Dedifferentiated amniotic fluid mesenchymal stem cell (primary cell): ENCODE measurements around the gene KLHL12.
A peak's percentile ranks its signal among the peaks of the same experiment; 100 is the strongest.

Experiments used
- DNase-seq: peaks from one replicate; pipeline ENCODE4 v3.0.0-alpha.2; 2016; ENCODE audit errors: extremely low spot score

The KLHL12 gene

DNA sequence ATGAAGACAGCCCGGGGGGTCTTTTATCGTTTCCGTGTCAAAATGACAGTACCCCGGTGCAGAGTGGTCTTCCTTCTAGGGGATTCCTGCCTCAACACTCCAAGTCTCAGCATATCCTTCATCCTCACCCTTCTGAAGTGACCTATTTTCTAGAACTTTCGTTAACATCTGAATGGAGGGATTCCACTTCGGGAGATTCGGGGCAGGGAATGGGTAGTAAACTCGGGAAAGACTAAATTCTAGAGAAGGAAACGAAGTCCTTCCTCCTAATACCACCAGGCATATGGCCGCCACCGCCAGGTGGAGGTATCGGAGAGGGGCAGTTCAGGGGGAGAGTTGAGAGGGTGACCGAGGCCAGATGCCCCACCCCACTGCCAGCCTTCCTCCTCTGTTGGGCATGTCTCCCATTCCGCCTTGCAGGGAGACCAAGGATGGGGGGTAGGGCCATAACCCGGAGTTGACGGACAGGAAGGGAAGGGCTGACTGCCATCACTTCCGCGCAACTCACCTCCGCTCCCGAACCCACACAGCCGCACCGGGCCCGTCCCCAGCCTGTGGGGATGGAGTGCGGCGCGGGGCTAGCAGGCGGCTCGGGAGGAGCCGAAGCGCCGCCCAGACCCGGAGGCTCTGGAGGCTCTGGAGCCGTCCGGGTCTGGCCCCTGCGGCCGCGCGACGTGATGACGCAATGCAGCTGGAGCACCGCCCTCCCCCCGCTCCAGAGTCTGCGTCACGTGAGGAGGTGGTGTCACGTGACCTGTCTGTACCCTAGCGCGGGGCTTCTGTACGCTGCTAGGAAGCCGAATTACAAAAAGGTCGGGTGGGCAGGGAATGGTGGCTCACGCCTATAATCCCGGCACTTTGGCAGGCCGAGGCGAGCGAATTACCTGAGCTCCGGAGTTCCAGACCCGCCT lies at the start of gene KLHL12:
TSS of gene KLHL12 (minus strand) at position 654 of the 911 bp plus-strand sequence. CDS start 2,072 bp downstream, outside the sequence.
- peak; percentile 93 for DNase-seq

DNA sequence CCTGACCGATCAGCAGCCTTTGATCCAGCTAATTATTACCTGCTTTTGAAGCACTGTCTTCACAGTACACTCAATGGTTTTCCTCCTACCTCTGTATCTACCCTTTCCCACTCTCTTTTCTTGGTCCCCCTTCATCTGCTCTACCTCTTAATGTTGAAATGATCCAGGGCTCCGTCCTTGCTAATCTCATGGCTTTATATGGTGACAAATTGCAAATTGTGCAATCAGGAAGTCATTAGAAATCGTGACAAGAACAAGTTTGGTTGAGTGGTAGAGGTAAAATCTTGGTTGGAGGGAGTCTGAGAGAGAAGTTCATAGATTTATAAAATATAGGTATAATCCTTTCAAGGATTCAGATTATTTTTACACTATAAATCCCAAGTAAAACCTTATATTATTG lies 49.6 kb upstream of the KLHL12 start:
- no peak for DNase-seq

DNA sequence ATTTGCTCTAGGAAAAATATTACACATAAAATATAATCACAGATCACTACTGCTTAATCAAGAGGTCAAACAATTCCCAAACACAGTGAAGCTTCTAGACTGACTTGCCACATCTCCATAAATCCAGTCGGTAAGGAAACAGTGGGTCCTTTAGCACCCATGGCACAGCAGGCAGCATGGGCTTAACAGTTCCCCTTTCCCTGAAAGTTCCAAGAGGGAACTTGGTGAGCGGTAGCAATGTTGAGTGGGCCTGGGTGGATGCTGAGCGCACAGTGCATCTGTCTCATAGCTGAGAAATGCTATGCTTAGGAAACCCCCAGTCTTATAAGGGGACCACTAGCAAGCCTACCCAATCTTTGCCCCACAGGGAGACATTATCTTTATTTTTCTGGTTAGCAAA lies 47.8 kb upstream of the KLHL12 start:
- no peak for DNase-seq

DNA sequence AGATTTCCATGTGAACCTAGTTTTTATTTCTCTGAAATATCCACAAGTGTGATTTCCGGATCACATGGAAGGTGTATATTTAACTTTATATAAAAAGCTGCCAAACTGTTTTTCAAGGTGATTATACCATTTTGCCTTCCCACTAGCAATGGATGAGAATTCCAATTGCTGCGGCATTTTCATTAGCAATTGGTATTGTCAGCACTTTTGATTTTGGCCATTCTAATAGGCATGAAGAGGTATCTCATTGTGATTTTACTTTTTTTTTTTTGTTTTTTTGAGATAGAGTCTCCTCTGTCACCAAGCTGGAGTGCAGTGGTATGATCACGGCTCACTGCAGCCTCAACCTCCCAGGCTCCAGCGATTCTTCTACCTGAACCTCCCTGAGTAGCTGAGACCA lies 45.0 kb upstream of the KLHL12 start:
- no peak for DNase-seq

DNA sequence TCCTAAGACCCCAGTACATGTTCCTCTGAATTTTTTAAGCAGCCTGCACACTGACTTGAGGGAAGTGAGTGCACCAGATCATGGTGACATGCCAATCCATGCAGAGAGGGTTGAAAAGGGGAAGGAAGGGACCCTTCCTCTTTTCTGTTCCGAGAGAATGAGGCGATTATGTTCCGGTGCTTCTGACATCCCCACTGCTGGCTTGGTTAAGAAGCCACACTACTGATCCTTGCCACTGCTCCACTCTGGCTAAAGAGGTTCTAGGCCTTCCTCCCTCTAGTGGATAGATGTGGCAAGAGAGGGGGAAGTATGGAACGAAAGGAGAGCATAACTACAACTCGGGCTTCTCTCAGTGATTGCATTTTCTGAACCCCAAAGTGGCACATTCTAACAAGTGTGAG lies 41.9 kb upstream of the KLHL12 start:
- peak; percentile 36 for DNase-seq

- no peak for DNase-seq
Observed at GRCh38 chr1:202968351-202968750, 41.3 kb upstream of the KLHL12 start.

DNA sequence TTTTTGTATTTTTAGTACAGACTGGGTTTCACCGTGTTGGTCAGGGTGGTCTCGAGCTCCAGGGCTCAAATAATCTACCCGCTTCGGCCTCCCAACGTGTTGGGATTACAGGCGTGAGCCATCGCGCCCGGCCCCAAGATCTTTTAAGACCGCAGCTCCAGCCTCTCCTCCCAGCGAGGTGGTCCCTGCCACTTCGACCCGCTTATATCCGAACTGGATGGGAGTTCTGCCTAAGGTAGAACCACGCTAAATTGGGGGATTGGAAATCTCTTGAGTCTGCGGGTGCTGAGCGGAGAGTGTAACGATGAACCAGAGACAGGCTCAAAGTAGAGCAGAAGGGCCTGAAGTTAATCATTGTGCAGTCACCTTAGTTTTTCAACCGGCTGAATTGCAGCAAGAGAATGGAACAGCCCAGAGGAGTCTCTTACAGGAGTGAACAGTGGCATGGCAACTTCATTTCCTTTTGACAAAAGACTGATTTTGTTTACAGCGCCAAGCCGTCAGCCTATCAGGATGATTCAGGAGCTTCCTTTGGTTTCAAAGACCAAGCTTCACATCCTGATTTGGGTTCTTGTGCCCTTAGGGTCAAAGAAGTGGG lies 40.7 kb upstream of the KLHL12 start:
- DNase-seq: no peak

DNA sequence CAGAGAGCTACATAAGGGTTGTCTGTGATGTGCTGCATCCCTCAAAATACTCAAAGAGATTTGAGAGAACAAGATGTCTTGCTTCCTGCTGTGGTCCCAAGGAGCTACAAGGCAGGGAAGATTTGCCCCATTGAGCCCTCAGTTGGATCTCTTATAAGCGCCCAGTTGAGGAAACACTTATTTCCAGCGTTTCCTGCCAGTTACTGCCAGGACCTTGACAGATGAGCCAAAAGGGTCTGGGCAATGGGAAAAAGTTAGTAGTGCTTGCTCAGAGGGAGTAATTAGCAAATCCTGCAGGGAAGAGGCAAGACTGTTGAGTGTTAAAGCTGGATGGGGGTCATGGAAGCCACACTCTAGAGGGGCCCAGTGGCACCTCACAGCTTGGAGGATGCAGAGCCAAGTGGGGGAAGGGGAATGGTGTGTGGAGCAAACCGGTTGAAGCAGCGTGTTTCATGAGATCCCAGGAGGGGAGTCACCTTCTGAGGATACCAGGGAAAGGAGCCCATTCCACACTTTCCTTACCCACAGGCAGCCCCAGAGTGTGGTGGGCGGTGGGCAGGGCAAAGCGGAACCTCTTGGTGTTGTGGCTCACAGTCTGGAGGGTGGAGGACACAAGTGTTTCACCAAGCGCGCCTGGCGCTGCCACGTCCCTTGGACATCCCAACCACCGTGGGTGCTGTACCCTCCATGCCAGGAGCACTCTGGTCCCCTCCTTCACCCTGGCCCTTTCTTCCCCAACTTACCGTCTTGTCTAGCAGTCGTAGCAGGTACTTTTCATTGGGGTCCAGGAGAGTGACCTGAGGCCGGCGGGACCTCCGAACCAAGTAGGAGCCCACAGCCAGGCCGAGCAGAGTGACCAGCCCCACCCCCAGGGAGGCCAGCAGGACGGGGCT lies 39.2 kb upstream of the KLHL12 start:
- no peak for DNase-seq

DNA sequence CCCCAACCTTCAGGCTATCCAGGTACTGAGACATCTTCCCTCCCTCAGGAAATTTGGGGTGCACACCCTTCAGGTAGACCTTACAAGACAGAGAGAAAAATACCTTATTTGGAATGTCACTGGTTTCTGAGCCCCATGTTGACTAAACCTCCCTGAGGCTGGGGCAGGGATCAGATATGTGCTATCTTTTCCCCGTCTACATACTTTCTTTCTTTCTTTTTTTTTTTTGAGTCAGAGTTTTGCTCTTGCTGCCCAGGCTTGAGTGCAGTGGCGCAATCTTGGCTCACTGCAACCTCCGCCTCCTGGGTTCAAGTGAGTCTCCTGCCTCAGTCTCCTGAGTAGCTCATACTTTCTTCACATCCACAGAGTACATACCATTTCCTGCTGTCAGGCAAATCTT lies 38.4 kb upstream of the KLHL12 start:
- no peak for DNase-seq

DNA sequence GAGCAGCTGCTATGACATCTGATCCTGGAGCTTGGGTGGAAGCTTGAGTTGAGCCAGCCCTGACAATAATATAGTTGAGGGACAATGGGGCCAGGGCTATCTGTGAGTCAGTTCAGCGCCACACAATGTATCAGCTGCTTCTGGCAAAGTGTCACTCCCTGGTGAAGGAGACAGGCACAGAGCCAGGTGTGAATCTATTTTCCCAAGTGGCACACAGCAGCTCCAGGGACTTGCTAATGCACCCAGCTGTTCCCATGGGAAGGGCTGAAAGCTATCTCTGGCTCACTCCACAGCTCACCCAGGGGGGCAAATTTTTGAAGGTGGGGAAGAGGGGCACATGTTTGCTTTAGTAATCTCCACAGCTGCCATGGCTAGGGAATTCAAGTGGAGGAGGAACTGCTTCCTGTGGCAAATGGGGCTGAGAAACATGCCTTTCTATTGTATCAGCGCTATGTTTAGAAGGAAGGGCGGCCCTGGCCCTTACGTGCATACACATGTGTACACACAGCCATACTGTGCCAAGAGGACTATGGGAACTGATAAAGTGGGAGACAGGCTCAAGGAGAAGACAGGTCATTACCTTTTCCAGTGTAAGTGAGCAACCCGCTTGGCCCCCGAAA lies 37.9 kb upstream of the KLHL12 start:
- no peak for DNase-seq

GRCh38 chr1:202961220-202961880 lies 34.3 kb upstream of the KLHL12 start:
- DNase-seq: no peak

GRCh38 chr1:202959276-202959620 lies 32.2 kb upstream of the KLHL12 start:
- peak; percentile 25 for DNase-seq

GRCh38 chr1:202958544-202959275 lies 31.7 kb upstream of the KLHL12 start:
- no peak for DNase-seq

DNA sequence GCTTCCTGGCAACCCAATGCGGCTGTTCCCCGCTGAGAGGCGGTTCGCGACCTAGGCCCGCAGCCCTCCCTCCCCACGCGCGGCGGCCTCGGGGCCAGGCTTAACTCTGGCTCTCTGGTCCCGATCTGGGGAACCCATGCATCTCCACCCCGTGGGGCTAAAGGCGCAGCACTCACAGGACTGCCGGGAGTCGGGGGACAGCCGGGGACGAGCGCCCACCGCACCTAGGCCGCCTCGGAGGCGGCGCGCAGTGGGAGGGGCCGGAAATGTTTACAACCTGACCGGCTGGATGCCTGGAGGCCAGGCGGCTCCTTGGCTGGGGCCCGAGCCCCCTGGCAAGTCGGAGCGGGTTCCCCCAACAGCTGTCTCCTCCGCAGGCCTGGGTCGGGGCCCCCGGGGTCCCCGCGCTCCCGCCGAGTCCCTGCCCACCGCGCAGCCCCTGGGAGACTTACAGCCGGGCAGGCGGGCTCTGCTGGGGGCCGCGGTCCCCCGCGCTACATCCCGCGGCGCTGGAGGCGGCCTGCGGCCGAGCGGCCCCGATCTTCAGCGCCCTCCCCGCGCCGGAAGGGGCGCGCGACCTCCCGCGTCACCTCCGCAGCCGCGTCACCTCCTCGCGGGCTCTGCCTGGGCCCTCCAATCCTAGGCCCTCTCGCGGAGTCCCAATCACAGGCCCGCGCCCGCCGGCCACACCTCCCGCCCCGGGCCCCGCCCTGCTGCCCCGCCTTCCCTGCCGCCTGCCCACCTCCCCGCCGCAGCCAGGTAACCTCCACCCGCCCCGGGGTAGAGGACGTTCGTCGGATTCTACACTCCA lies 30.9 kb upstream of the KLHL12 start, which contains the start of gene ADIPOR1:
TSS of gene ADIPOR1 (minus strand) at position 580 of the 811 bp plus-strand sequence. CDS start 7,242 bp downstream, outside the sequence.
- DNase-seq: peak; percentile 71

DNA sequence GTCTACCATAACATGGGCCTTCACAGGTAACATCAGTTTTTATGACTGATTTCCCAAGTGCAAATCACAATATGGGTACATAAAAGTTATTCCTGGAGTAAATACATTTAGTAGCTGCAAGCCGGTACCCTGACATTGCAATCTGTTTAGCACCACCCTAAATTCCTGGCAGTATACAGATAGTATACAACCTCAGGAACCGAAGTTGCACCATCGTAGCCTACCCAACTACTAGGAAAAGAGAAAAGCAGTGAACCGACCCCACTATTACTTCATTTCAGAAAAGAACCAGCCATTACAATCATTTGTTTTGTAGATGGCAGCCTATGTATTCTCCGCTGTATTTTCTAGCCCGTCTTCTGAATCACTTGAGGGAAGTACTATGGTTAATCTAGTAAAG lies 29.9 kb upstream of the KLHL12 start:
- DNase-seq: no peak

DNA sequence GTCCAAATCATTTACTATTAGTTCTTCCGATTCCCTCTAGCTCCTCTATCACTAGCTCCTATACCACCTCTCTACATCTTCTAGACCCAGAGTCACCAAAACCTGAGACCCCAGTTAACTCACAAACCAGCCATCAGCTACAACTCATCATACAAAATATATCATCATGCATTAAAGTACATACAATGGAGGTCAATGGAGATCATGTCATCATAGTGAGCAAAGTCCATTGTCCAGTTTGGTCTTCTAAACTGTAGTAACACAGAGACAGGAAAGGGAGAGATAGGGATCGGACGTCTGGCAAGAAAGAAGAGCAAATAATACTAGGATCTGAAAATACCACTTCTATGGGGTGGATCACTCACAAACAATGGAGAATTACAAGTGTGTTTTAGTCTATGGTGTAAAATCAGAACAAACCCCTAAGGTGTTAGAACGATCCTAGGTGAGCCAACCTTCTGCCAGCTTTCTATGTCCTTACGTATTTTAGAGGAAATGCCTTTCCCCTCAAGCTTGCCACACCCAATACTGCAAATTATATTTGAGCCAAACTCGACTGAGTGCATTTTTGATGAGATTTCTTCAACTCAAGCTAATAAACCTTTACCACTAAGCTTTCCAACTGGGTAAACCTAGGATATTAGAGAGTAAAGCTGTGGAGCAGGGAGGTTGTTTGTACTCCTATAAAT lies 27.2 kb upstream of the KLHL12 start:
- DNase-seq: no peak

GRCh38 chr1:202953392-202953791 lies 26.4 kb upstream of the KLHL12 start:
- DNase-seq: no peak

DNA sequence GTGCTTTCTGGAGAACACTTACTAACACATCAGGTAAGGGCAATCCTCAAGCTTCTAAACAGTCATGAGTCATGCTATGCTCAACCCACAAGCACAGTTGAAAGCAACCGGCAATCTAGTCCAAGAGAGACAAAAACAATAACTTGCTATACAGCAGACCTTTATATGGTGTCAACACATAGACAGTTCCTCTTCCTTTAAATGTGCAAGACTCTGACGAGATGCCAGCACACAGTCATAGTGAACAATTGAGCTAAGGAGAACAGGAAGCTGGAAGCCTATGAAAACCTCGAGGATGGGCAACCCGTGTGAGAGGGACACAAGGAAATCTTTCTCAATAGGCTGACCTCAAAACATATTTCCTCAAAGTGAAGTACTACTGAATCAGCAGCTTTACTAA lies 25.8 kb upstream of the KLHL12 start:
- no peak for DNase-seq

DNA sequence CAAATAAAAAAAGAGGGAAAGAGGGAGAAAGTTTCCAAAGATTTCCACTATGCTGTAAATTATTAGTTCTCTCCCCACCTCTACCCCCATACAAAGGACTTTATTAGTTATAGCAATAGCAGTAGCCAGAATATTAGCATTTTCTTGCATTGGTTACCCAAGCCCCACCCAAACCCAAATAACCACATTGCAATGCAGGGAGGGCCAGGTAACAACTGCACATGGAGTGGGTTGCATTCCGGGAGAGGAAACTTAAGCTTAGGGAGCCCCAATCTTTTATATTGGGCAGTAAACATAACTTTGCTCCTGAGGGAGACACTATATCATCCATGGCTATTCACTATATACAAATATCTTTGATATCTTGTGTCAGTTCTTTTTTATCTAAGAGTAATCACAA lies 25.1 kb upstream of the KLHL12 start:
- DNase-seq: no peak
